Eye (tissue), 1 donor: ENCODE data around the gene TRIP10.

Experiments used
- DNase-seq: peaks from one replicate; pipeline ENCODE4 v3.0.0-alpha.2; 2015

The TRIP10 gene

GRCh38 chr19:6729573-6730152 lies 9.8 kb upstream of the TRIP10 start:
- no peak for DNase-seq

- DNase-seq: no peak
Observed at GRCh38 chr19:6730153-6730804, 9.2 kb upstream of the TRIP10 start.

GRCh38 chr19:6730941-6731670 lies 8.4 kb upstream of the TRIP10 start:
- DNase-seq: no peak

- no peak for DNase-seq
Observed at GRCh38 chr19:6731822-6732221, 7.7 kb upstream of the TRIP10 start.

GRCh38 chr19:6732803-6733337 lies 6.6 kb upstream of the TRIP10 start:
- no peak for DNase-seq

- no peak for DNase-seq
Observed at GRCh38 chr19:6733338-6734095, 6.0 kb upstream of the TRIP10 start.

- DNase-seq: no peak
Observed at GRCh38 chr19:6734096-6734696, 5.3 kb upstream of the TRIP10 start.

GRCh38 chr19:6735181-6735911 lies 4.1 kb upstream of the TRIP10 start:
- no peak for DNase-seq

- DNase-seq: peak; percentile 89
Observed at GRCh38 chr19:6736169-6736916, 3.1 kb upstream of the TRIP10 start.

- no peak for DNase-seq
Observed at GRCh38 chr19:6736917-6737283, 2.6 kb upstream of the TRIP10 start.

- peak; percentile 100 for DNase-seq
Observed at GRCh38 chr19:6737284-6737872, 2.1 kb upstream of the TRIP10 start, which contains the start of gene GPR108. Gene GPR108 (minus strand): TSS chr19:6737580. CDS start chr19:6737576, 4 bp downstream.

GRCh38 chr19:6737873-6738786 lies 1.4 kb upstream of the TRIP10 start:
- DNase-seq: peak; percentile 86

- no peak for DNase-seq
Observed at GRCh38 chr19:6738787-6739389, 592 bp upstream of the TRIP10 start.

GRCh38 chr19:6739883-6740588 lies 556 bp downstream of the TRIP10 start:
- DNase-seq: peak; percentile 69

GRCh38 chr19:6740589-6741343 lies 1.3 kb downstream of the TRIP10 start:
- peak; percentile 61 for DNase-seq

GRCh38 chr19:6743066-6743465 lies 3.6 kb downstream of the TRIP10 start:
- DNase-seq: no peak

- no peak for DNase-seq
Observed at GRCh38 chr19:6743714-6744380, 4.4 kb downstream of the TRIP10 start.
